ENCODE measurements around the gene ASB16. TPM values are rescaled to one million over a fixed set of nuclear protein-coding genes. Genes with fewer than 3 reads are reported as not detected.

ASB16 gene
- total and polyA plus RNA-seq, 2 donors (not counting 1 experiment from before 2014, with no cell fraction given): not detected

GRCh38 chr17:44186307-44187130 is 16.0 kb downstream of the ASB16 start, which contains the start of gene TMUB2:
Gene TMUB2 (plus strand): TSS chr17:44186972. CDS start chr17:44187709, 737 bp downstream.
- DNase-seq: peak; percentile 100
- peak within 1 kb of the TSS; percentile 92 for H3K9ac ChIP-seq (ENCODE audit: low read length)
- H2AFZ ChIP-seq (ENCODE audit: insufficient read depth, low read depth, low read length, poor library complexity, severe bottlenecking): peak within 1 kb of the TSS; percentile 97
- no peaks in the 10 kb centered on the region for H3K27me3 ChIP-seq (replicated peaks in 1 of 4; ENCODE audit: control extremely low read depth in 1 of 4, control insufficient read depth in 3 of 4, insufficient read depth in 4 of 4, low read length in 3 of 4)
- peak within 1 kb of the TSS; percentile 63 to 99 (median 90) for H3K4me3 ChIP-seq (ENCODE audit: control extremely low read depth in 1 of 5, extremely low read depth in 1 of 5, insufficient read depth in 1 of 5, low read depth in 2 of 5, low read length in 4 of 5)
- ChIA-PET CTCF (interaction anchor here (0.6 to 3.8 kb wide), 13 partner anchors 10 to 177 kb away, joined by 3 to 26 read pairs (median 5); partner anchors contain the start of genes FAM171A2, GRN and HDAC5), POLR2A (interaction anchor here (0.5 to 1.9 kb wide), 16 partner anchors 12 to 1608 kb away, joined by 3 to 25 read pairs (median 4); partner anchors contain the start of genes ATXN7L3, GPATCH8, HDAC5 and SLC25A39)
- peak; percentile 97 for ATAC-seq (ENCODE audit: low read depth)
- Mint-ChIP-seq H3K27me3 (no peaks in the 10 kb centered on the region), H3K9me3 (ENCODE audit: insufficient read depth) (no peaks in the 10 kb centered on the region), H3K4me3 (peak within 1 kb of the TSS; percentile 98), H3K4me1 (peaks cover 40% of the 10 kb centered on the region), H3K27ac (peak within 1 kb of the TSS; percentile 100)
- H3K9me3 ChIP-seq (ENCODE audit: control extremely low read depth in 1 of 3, control insufficient read depth in 2 of 3, insufficient read depth in 1 of 3, low read length in 2 of 3): no peaks in the 10 kb centered on the region
- peaks cover 65% of the 10 kb centered on the region for H3K79me2 ChIP-seq (ENCODE audit: control insufficient read depth, insufficient read depth, low read length)
- H3K36me3 ChIP-seq (replicated peaks in 1 of 2; ENCODE audit: control extremely low read depth in 1 of 2, control insufficient read depth in 1 of 2, extremely low read depth in 1 of 2, insufficient read depth in 2 of 2, low read length in 1 of 2): peaks cover 2 to 31% of the 10 kb centered on the region in 2 experiments
- WGBS (ENCODE audit: insufficient coverage): under 1% methylated on average over 50 of the region's 50 CpGs
- TF ChIP-seq CTCF (IDR thresholded peaks at IDR 0.05): no peak
- no peak for TF ChIP-seq EZH2 (IDR thresholded peaks at IDR 0.05; ENCODE audit: borderline replicate concordance, insufficient read depth, low read depth, low read length, poor library complexity, severe bottlenecking)
- intact Hi-C loops (cut with micrococcal nuclease): loop anchor here (1.0 kb wide), 8 partner anchors 14 to 180 kb away; partner anchors contain the start of genes G6PC3, HDAC5, HROB and LSM12
- H4K20me1 ChIP-seq (ENCODE audit: control insufficient read depth, insufficient read depth, low read length, poor library complexity, severe bottlenecking): peaks cover 34% of the 10 kb centered on the region
- H3K4me1 ChIP-seq (ENCODE audit: control insufficient read depth in 2 of 2, insufficient read depth in 2 of 2, low read length in 2 of 2): peaks cover 22 to 26% of the 10 kb centered on the region in 2 donors
- H3K27ac ChIP-seq (ENCODE audit: low read length in 2 of 2): peak within 1 kb of the TSS; percentile 93 to 97
- H3K4me2 ChIP-seq (replicated peaks; ENCODE audit: low read depth, low read length, poor library complexity, severe bottlenecking): peak within 1 kb of the TSS; percentile 88

All from B cell (primary cell).